HG03457 (cell line): ENCODE results near the gene RBM20.

Source experiments
- ATAC-seq: cut with Tn5 transposase; IDR thresholded peaks from one replicate; pipeline ENCODE4 v1.9.1; 2021; ENCODE audit warnings: moderate number of reproducible peaks; ENCODE audit not compliant: unreplicated experiment

The RBM20 gene

DNA sequence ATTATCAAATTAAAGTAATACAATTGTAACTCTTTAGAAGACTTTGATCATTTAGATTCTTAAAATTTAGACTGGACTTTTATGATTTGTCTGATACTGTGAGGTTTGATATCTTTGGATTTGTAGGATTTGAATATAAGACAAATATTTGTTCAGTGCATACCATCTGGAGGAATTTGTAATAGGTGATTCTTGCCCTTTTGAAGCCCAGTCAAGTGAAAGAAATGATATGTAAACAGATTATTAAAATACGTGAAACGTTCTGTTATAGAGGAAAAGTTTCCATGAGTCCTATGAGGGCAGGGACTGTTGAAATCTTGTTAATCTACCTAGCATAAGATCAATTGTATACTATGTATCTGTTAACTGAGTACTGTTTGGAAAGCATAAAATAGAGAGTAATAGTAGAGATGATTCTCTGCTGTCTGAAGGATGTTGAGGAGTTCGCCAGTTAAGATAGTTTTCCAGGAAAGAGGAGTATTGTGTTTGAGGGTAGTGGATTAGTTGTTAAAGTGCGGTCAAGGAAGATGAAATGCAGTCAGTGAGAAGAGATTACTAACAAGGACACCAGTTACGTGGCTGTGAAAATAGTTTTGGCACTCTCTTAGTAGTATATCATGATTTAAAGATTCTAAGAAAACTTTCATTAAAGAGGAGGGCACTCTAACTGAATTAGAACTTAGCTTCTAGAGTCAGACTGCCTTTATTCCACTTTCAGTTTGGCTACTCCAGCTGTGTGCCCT, 242.0 kb downstream of the RBM20 start:
- no peak for ATAC-seq

DNA sequence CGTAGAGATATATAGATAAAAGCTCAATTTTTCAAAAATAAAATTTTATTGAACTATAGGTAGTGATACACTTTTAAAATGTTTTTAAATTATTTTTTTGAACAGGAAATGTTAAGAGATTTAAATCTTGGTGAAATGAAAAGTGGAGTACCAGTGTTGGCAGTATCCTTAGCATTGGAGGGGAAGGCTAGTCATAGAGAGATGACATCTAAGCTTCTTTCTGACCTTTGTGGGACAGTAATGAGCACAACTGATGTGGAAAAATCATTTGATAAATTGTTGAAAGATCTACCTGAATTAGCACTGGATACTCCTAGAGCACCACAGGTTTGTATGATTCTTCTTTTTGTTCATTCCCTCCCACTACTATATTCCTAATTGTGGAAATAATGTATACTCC, 243.4 kb downstream of the RBM20 start:
- no peak for ATAC-seq
